Right ventricle myocardium superior (tissue), 1 donor: ENCODE results near the gene PRAMEF14. TPM values are rescaled to one million over a fixed set of nuclear protein-coding genes. Genes with fewer than 3 reads are reported as not detected.
"Not testable (repeated sequence)": the region's sequence is repeated elsewhere in the genome, so short reads cannot be mapped to it uniquely, and the experiment has no call there.

Experiments used
- ATAC-seq: fragments of 200-7000 bp; cut with Tn5 transposase; one replicate; pipeline ENCODE4 v1.9.1; 2020; ENCODE audit warnings: mild to moderate bottlenecking; ENCODE audit not compliant: poor library complexity
- DNase-seq: peaks from one replicate; pipeline ENCODE4 v3.0.0-alpha.2; 2020
- intact Hi-C: fragments of 100-400 bp; cut with DNase I; formaldehyde crosslinking; loops from one replicate; pipeline ENCODE4 v1.11.2; 2022
- total RNA-seq: library from RNA; stranded (reverse); fragmentation: NEBNext Ultra II Directional; extraction: Animal tissue kit (Norgen Biotek cat#: 25700); gene quantifications from one replicate; pipeline ENCODE4 v1.2.1, GENCODE V29; 2021
- donor health status: DM: no; HTN: yes; CAD: no; lungs with severe emphysema.

Gene PRAMEF14
- total RNA-seq, 1 donor from 2014 or later = not detected

- ATAC-seq, DNase-seq, intact Hi-C loops: not testable (repeated sequence)
Measured at GRCh38 chr1:13297216-13297931, 49.6 kb downstream of the PRAMEF14 start.

Other genes with a start within 250 kb of the PRAMEF14 start
- not detected for gene HNRNPCL2, start 230.3 kb downstream of the PRAMEF14 start, total RNA-seq
- gene PRAMEF26, start 191.1 kb downstream of the PRAMEF14 start, total RNA-seq = not detected
- not detected for gene HNRNPCL4, start 181.5 kb downstream of the PRAMEF14 start, total RNA-seq
- not detected for gene PRAMEF9, start 175.3 kb downstream of the PRAMEF14 start, total RNA-seq
- not detected for gene PRAMEF13, start 145.7 kb downstream of the PRAMEF14 start, total RNA-seq
- not detected for gene PRAMEF18, start 121.0 kb downstream of the PRAMEF14 start, total RNA-seq
- not detected for gene PRAMEF5, start 92.9 kb downstream of the PRAMEF14 start, total RNA-seq
- gene PRAMEF8, start 62.0 kb downstream of the PRAMEF14 start, total RNA-seq = not detected
- gene PRAMEF33, start 43.6 kb downstream of the PRAMEF14 start, total RNA-seq = not detected
- gene PRAMEF15, start 31.6 kb downstream of the PRAMEF14 start, total RNA-seq = not detected
- gene PRAMEF19, start 24.8 kb upstream of the PRAMEF14 start, total RNA-seq = not detected
- not detected for gene PRAMEF17, start 42.5 kb upstream of the PRAMEF14 start, total RNA-seq
- not detected for gene PRAMEF20, start 63.3 kb upstream of the PRAMEF14 start, total RNA-seq
- gene LRRC38, start 166.9 kb upstream of the PRAMEF14 start, total RNA-seq = not detected
- 20.3 TPM for gene PDPN, start 236.7 kb upstream of the PRAMEF14 start, total RNA-seq